Amniotic epithelial cell (primary cell): Measurements from ENCODE around the gene PPL.

Experiments
- DNase-seq: peaks from one replicate; pipeline ENCODE4 v3.0.0-alpha.2; 2010; ENCODE audit warnings: low read depth

The PPL gene

GRCh38 chr16:4884972-4885874 is 51.7 kb downstream of the PPL start:
- no peak for DNase-seq

- DNase-seq = no peak
These were observed 52.7 kb downstream of the PPL start for GRCh38 chr16:4884209-4884608.

- no peak for DNase-seq
These were observed 53.4 kb downstream of the PPL start for GRCh38 chr16:4883501-4883900.

- DNase-seq = peak; percentile 59
These were observed 54.2 kb downstream of the PPL start for GRCh38 chr16:4882633-4883285.

- DNase-seq = peak; percentile 46
These were observed 54.8 kb downstream of the PPL start for GRCh38 chr16:4882000-4882632.

GRCh38 chr16:4880006-4880580 is 56.9 kb downstream of the PPL start:
- DNase-seq = no peak

- peak; percentile 23 for DNase-seq
These were observed 57.9 kb downstream of the PPL start for GRCh38 chr16:4879049-4879448.

- no peak for DNase-seq
These were observed 59.6 kb downstream of the PPL start for GRCh38 chr16:4877380-4877685.

GRCh38 chr16:4876646-4877379 is 60.1 kb downstream of the PPL start:
- no peak for DNase-seq

- no peak for DNase-seq
These were observed 62.3 kb downstream of the PPL start for GRCh38 chr16:4874666-4875065.

GRCh38 chr16:4873091-4873490 is 63.9 kb downstream of the PPL start:
- no peak for DNase-seq

- DNase-seq = no peak
These were observed 65.9 kb downstream of the PPL start for GRCh38 chr16:4871071-4871470.

- no peak for DNase-seq
These were observed 66.7 kb downstream of the PPL start for GRCh38 chr16:4870138-4870671.

- peak; percentile 13 for DNase-seq
These were observed 67.7 kb downstream of the PPL start for GRCh38 chr16:4869147-4869805.

GRCh38 chr16:4868535-4868934 is 68.4 kb downstream of the PPL start:
- DNase-seq = no peak

- no peak for DNase-seq
These were observed 68.9 kb downstream of the PPL start for GRCh38 chr16:4868026-4868425.

- no peak for DNase-seq
These were observed 70.4 kb downstream of the PPL start for GRCh38 chr16:4866586-4866985.

GRCh38 chr16:4865231-4865860 is 71.6 kb downstream of the PPL start:
- DNase-seq = no peak

GRCh38 chr16:4864728-4865127 is 72.2 kb downstream of the PPL start:
- DNase-seq = no peak

GRCh38 chr16:4862639-4863038 is 74.3 kb downstream of the PPL start:
- DNase-seq = no peak
